Measurements from ENCODE around the gene NEDD8.

- TF ChIP-seq, protein P1, sequence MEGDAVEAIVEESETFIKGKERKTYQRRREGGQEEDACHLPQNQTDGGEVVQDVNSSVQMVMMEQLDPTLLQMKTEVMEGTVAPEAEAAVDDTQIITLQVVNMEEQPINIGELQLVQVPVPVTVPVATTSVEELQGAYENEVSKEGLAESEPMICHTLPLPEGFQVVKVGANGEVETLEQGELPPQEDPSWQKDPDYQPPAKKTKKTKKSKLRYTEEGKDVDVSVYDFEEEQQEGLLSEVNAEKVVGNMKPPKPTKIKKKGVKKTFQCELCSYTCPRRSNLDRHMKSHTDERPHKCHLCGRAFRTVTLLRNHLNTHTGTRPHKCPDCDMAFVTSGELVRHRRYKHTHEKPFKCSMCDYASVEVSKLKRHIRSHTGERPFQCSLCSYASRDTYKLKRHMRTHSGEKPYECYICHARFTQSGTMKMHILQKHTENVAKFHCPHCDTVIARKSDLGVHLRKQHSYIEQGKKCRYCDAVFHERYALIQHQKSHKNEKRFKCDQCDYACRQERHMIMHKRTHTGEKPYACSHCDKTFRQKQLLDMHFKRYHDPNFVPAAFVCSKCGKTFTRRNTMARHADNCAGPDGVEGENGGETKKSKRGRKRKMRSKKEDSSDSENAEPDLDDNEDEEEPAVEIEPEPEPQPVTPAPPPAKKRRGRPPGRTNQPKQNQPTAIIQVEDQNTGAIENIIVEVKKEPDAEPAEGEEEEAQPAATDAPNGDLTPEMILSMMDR (IDR thresholded peaks at IDR 0.05; ENCODE audit: low read length): no peak
- TF ChIP-seq EZH2 (IDR thresholded peaks at IDR 0.05; ENCODE audit: borderline replicate concordance, low read length): no peak
These were observed 64.6 kb downstream of the NEDD8 start for GRCh38 chr14:24167469-24168114.
